ENCODE measurements around the gene C12orf56. TPM values are rescaled to one million over a fixed set of nuclear protein-coding genes. Genes with fewer than 3 reads are reported as not detected.

Gene C12orf56
- total and polyA plus RNA-seq, 3 donors from 2014 or later = 4.2 to 21.8 (median 13.1) TPM

DNA sequence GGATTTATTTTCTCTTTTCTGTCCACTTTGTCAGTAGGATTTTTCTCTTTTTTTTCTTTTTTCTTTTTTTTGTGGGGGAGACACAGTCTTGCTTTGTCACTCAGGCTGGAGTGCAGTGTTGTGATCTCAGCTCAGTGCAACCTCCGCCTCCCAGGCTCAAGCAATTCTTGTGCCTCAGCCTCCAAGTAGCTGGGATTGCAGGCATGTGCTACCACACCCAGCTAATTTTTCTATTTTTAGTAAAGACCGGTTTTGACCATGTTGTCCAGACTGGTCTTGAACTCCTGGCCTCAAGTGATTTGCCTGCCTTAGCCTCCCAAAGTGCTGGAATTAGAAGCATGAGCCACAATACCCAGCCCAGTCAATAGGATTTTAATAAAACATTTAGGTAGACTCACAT, 40.3 kb upstream of the C12orf56 start:
- Histone ChIP-seq H3K27ac (no peak overlapping the region), H3K27me3 (no peaks in the 10 kb centered on the region), H3K4me3 (no peak overlapping the region), H3K9me3 (no peaks in the 10 kb centered on the region), H3K36me3 (ENCODE audit: low read depth, missing control alignments) (no peaks in the 10 kb centered on the region), H3K4me1 (no peaks in the 10 kb centered on the region)
- DNase-seq = no peak
- TF ChIP-seq CTCF (IDR thresholded peaks at IDR 0.05) (no peak), POLR2A (IDR thresholded peaks at IDR 0.05) (no peak)
- WGBS, 2 donors = 64 to 87% methylated on average over 2 of the region's 2 CpGs
- intact Hi-C loops (cut with DNase I; ENCODE audit: low total_unique reads) = no loop called here

DNA sequence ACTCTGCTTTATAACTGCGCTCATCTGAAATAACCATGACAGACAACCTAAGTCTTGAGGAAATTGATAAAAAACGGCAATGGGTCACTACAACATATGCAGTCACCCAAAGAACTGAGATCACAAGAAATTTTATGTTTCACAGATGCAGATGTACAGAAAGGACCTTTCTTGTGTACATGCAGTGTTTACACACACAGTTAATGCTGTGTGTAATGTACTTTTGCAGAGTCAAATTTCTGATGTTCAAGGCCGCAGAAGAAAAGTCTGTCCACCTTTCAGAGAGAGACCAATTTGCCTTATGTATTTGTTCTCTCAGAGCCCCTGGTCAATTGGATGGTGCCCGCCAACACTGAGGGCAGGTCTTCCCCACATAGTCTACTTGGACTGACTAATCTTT, 38.4 kb upstream of the C12orf56 start:
- TF ChIP-seq POLR2A (IDR thresholded peaks at IDR 0.05) (no peak), CTCF (IDR thresholded peaks at IDR 0.05) (no peak)
- Histone ChIP-seq H3K4me3 (no peak overlapping the region), H3K36me3 (ENCODE audit: low read depth, missing control alignments) (no peaks in the 10 kb centered on the region), H3K27ac (no peak overlapping the region), H3K9me3 (no peaks in the 10 kb centered on the region), H3K27me3 (no peaks in the 10 kb centered on the region), H3K4me1 (no peaks in the 10 kb centered on the region)
- WGBS, 2 donors = 88 to 92% methylated on average over 4 of the region's 4 CpGs
- no peak for DNase-seq
- intact Hi-C loops (cut with DNase I; ENCODE audit: low total_unique reads) = no loop called here

- intact Hi-C loops (cut with DNase I; ENCODE audit: low total_unique reads) = no loop called here
- no peak overlapping the region for H3K27ac ChIP-seq
- H3K36me3 ChIP-seq (ENCODE audit: low read depth, missing control alignments) = no peaks in the 10 kb centered on the region
These were observed 37.4 kb upstream of the C12orf56 start for GRCh38 chr12:64427988-64428387.

GRCh38 chr12:64419696-64420095, 29.1 kb upstream of the C12orf56 start:
- Histone ChIP-seq H3K4me1 (no peaks in the 10 kb centered on the region), H3K36me3 (ENCODE audit: low read depth, missing control alignments) (no peaks in the 10 kb centered on the region), H3K27ac (no peak overlapping the region), H3K27me3 (no peaks in the 10 kb centered on the region), H3K9me3 (no peaks in the 10 kb centered on the region), H3K4me3 (no peak overlapping the region)
- no peak for TF ChIP-seq POLR2A (IDR thresholded peaks at IDR 0.05)
- TF ChIP-seq CTCF (IDR thresholded peaks at IDR 0.05) = no peak
- WGBS, 2 donors = 81 to 89% methylated on average over 3 of the region's 3 CpGs
- no peak for DNase-seq
- intact Hi-C loops (cut with DNase I; ENCODE audit: low total_unique reads) = no loop called here

More at GRCh38 chr12:64427988-64428387, 37.4 kb upstream of the C12orf56 start:
- no peak for DNase-seq
- Histone ChIP-seq H3K9me3 (no peaks in the 10 kb centered on the region), H3K4me3 (no peak overlapping the region), H3K4me1 (no peaks in the 10 kb centered on the region), H3K27me3 (no peaks in the 10 kb centered on the region)
- TF ChIP-seq POLR2A (IDR thresholded peaks at IDR 0.05) = no peak
- TF ChIP-seq CTCF (IDR thresholded peaks at IDR 0.05) = no peak
- 60 to 63% methylated on average over 1 of the region's 1 CpG for whole genome bisulfite sequencing, 2 donors

- intact Hi-C loops (cut with DNase I; ENCODE audit: low total_unique reads) = no loop called here
- DNase-seq = no peak
- no peak overlapping the region for H3K4me3 ChIP-seq
- no peaks in the 10 kb centered on the region for H3K4me1 ChIP-seq
- TF ChIP-seq CTCF (IDR thresholded peaks at IDR 0.05) = no peak
- TF ChIP-seq POLR2A (IDR thresholded peaks at IDR 0.05) = no peak
- H3K36me3 ChIP-seq (ENCODE audit: low read depth, missing control alignments) = no peaks in the 10 kb centered on the region
- no peaks in the 10 kb centered on the region for H3K9me3 ChIP-seq
- no peaks in the 10 kb centered on the region for H3K27me3 ChIP-seq
- H3K27ac ChIP-seq = no peak overlapping the region
These were observed 27.7 kb upstream of the C12orf56 start for GRCh38 chr12:64418209-64418608.
